ENCODE results near the gene RNF212. TPM values are rescaled to one million over a fixed set of nuclear protein-coding genes. Genes with fewer than 3 reads are reported as not detected.
A peak's percentile ranks its signal among the peaks of the same experiment; 100 is the strongest.
"Not testable (repeated sequence)": the region's sequence is repeated elsewhere in the genome, so short reads cannot be mapped to it uniquely, and the experiment has no call there.

RNF212 gene
- total RNA-seq: 1.1 TPM

- DNase-seq (ENCODE audit: low read depth in 2 of 3, low spot score in 2 of 3): peak in 2 of 3 donors; percentile 9 to 19
Measured at GRCh38 chr4:1113311-1114009, at the start of gene RNF212. Gene RNF212, minus strand, starts transcription at chr4:1113564. Its CDS starts 100 bp downstream, at chr4:1113464.

- DNase-seq (ENCODE audit: low read depth in 2 of 3, low spot score in 2 of 3): no peak
Measured at GRCh38 chr4:1160351-1160750, 47.0 kb upstream of the RNF212 start.

- DNase-seq (ENCODE audit: low read depth in 2 of 3, low spot score in 2 of 3): no peak
Measured at GRCh38 chr4:1156069-1156468, 42.7 kb upstream of the RNF212 start.

- DNase-seq (ENCODE audit: low read depth in 2 of 3, low spot score in 2 of 3): no peak
Measured at GRCh38 chr4:1155314-1155713, 42.0 kb upstream of the RNF212 start.

- DNase-seq (ENCODE audit: low read depth in 2 of 3, low spot score in 2 of 3): no peak
Measured at GRCh38 chr4:1154523-1155182, 41.3 kb upstream of the RNF212 start.

GRCh38 chr4:1154126-1154522 lies 40.8 kb upstream of the RNF212 start:
- no peak for DNase-seq (ENCODE audit: low read depth in 2 of 3, low spot score in 2 of 3)

- DNase-seq (ENCODE audit: low read depth in 2 of 3, low spot score in 2 of 3): no peak
Measured at GRCh38 chr4:1153567-1154090, 40.3 kb upstream of the RNF212 start.

GRCh38 chr4:1152290-1152689 lies 38.9 kb upstream of the RNF212 start:
- no peak for DNase-seq (ENCODE audit: low read depth in 2 of 3, low spot score in 2 of 3)

GRCh38 chr4:1151541-1151940 lies 38.2 kb upstream of the RNF212 start:
- no peak for DNase-seq (ENCODE audit: low read depth in 2 of 3, low spot score in 2 of 3)

GRCh38 chr4:1150875-1151274 lies 37.5 kb upstream of the RNF212 start:
- no peak for DNase-seq (ENCODE audit: low read depth in 2 of 3, low spot score in 2 of 3)

- DNase-seq (ENCODE audit: low read depth in 2 of 3, low spot score in 2 of 3): no peak
Measured at GRCh38 chr4:1139860-1140259, 26.5 kb upstream of the RNF212 start.

- DNase-seq (ENCODE audit: low read depth in 2 of 3, low spot score in 2 of 3): peak in 1 of 3 donors; percentile 9
Measured at GRCh38 chr4:1137850-1138249, 24.5 kb upstream of the RNF212 start.

- DNase-seq (ENCODE audit: low read depth in 2 of 3, low spot score in 2 of 3): peak in 1 of 3 donors; percentile 47
Measured at GRCh38 chr4:1137063-1137776, 23.9 kb upstream of the RNF212 start.

GRCh38 chr4:1136048-1136447 lies 22.7 kb upstream of the RNF212 start:
- DNase-seq (ENCODE audit: low read depth in 2 of 3, low spot score in 2 of 3): peak in 1 of 3 donors; percentile 41

GRCh38 chr4:1133033-1133432 lies 19.7 kb upstream of the RNF212 start:
- DNase-seq (ENCODE audit: low read depth in 2 of 3, low spot score in 2 of 3): no peak

GRCh38 chr4:1130316-1131186 lies 17.2 kb upstream of the RNF212 start:
- DNase-seq (ENCODE audit: low read depth in 2 of 3, low spot score in 2 of 3): peak; percentile 65 to 87 (median 67)

- no peak for DNase-seq (ENCODE audit: low read depth in 2 of 3, low spot score in 2 of 3)
Measured at GRCh38 chr4:1126506-1126905, 13.1 kb upstream of the RNF212 start.

GRCh38 chr4:1125466-1125865 lies 12.1 kb upstream of the RNF212 start:
- DNase-seq (ENCODE audit: low read depth in 2 of 3, low spot score in 2 of 3): not testable (repeated sequence)

GRCh38 chr4:1124818-1125217 lies 11.5 kb upstream of the RNF212 start:
- DNase-seq (ENCODE audit: low read depth in 2 of 3, low spot score in 2 of 3): no peak

- no peak for DNase-seq (ENCODE audit: low read depth in 2 of 3, low spot score in 2 of 3)
Measured at GRCh38 chr4:1122505-1122904, 9.1 kb upstream of the RNF212 start.
